ENCODE results near the gene VCP. TPM values are rescaled to one million over a fixed set of nuclear protein-coding genes. Genes with fewer than 3 reads are reported as not detected.

Gene VCP
- total RNA-seq, 1 donor from 2014 or later, result 296 TPM

DNA sequence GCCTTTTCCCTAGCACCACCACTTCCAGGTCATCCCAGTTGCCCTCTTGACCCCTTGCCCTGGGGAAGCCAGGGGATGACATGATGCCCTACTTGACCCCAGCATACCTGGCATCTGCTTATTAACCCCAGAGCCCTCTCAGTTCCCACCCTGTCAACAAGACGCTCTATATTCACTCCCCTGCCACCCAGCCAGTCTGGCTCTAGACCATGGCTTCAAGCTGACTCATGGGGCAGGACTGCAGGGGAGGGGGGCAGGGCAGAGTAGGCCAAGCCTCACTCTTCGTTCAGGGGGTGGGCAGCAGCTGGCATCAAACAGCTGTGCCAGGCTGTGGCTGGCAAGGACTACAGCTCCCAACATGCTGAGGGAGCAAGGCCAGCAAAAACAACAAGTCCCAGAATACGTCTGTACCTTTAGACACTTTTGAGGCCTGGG lies 37.9 kb upstream of the VCP start:
- Mint-ChIP-seq H3K9me3 (no peaks in the 10 kb centered on the region), H3K27ac (peak overlapping the region; percentile 88), H3K4me3 (peak overlapping the region; percentile 83), H3K36me3 (ENCODE audit: low read depth) (peaks cover 12% of the 10 kb centered on the region), H3K27me3 (no peaks in the 10 kb centered on the region), H3K4me1 (peaks cover 52% of the 10 kb centered on the region)
- ATAC-seq (ENCODE audit: low read depth) (no peak), DNase-seq (no peak)
- ChIA-PET CTCF (interaction anchor here (0.7 to 1.3 kb wide), 3 partner anchors 13 to 210 kb away, joined by 3 to 5 read pairs (median 5); partner anchors contain the start of gene PIGO), POLR2A (interaction anchor here (0.7 to 3.2 kb wide), 7 partner anchors 8 to 702 kb away, joined by 3 to 26 read pairs (median 6); partner anchors contain the start of genes CCDC107, FANCG, RMRP and SPAG8)
- TF ChIP-seq, protein P1, sequence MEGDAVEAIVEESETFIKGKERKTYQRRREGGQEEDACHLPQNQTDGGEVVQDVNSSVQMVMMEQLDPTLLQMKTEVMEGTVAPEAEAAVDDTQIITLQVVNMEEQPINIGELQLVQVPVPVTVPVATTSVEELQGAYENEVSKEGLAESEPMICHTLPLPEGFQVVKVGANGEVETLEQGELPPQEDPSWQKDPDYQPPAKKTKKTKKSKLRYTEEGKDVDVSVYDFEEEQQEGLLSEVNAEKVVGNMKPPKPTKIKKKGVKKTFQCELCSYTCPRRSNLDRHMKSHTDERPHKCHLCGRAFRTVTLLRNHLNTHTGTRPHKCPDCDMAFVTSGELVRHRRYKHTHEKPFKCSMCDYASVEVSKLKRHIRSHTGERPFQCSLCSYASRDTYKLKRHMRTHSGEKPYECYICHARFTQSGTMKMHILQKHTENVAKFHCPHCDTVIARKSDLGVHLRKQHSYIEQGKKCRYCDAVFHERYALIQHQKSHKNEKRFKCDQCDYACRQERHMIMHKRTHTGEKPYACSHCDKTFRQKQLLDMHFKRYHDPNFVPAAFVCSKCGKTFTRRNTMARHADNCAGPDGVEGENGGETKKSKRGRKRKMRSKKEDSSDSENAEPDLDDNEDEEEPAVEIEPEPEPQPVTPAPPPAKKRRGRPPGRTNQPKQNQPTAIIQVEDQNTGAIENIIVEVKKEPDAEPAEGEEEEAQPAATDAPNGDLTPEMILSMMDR (IDR thresholded peaks at IDR 0.05), result no peak
- intact Hi-C loops (cut with micrococcal nuclease), result loop anchor here (5.0 to 10.0 kb wide), 4 partner anchors 463 to 1636 kb away; partner anchors contain the start of genes GALT, MYORG, NOL6 and RECK

DNA sequence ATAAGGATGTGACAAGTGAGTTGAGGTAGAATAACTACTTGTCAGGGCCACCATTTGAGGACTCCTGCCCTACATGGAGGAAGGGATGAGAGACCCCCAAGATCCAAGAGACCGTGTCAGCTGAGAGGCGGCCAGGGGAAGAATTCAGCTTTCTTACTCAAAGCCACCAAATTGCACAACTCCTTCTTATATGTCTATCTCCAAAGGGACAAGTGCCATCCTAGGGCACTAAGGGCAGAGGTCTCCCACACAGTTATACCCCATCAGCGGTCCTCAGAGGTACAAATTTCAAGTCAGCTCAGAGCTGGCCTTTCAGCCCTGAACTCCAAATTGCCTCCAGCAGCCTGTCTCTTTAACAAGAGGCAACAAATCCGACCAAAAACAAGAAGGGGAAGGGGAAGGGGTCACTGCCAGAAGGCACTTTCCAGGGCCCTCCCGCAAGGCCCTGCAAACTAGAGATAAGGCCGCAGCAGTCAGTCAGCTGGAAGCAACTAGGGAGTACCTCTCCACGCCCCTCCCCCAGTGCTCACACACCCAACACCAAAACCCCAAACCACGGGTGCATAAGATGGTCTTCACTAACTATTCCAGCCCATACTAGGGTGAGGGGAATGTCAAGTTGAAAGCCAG lies 36.6 kb upstream of the VCP start:
- ChIA-PET POLR2A (no interaction called here), CTCF (no interaction called here)
- no peak overlapping the region for H3K27ac Mint-ChIP-seq
- ATAC-seq (ENCODE audit: low read depth), result no peak
- H3K36me3 Mint-ChIP-seq (ENCODE audit: low read depth), result peaks cover 14% of the 10 kb centered on the region
- H3K4me3 Mint-ChIP-seq, result no peak overlapping the region
- DNase-seq, result no peak
- TF ChIP-seq, protein P1 (IDR thresholded peaks at IDR 0.05), result no peak
- peaks cover 40% of the 10 kb centered on the region for H3K4me1 Mint-ChIP-seq
- no peaks in the 10 kb centered on the region for H3K27me3 Mint-ChIP-seq
- H3K9me3 Mint-ChIP-seq, result no peaks in the 10 kb centered on the region
- intact Hi-C loops (cut with micrococcal nuclease), result no loop called here

DNA sequence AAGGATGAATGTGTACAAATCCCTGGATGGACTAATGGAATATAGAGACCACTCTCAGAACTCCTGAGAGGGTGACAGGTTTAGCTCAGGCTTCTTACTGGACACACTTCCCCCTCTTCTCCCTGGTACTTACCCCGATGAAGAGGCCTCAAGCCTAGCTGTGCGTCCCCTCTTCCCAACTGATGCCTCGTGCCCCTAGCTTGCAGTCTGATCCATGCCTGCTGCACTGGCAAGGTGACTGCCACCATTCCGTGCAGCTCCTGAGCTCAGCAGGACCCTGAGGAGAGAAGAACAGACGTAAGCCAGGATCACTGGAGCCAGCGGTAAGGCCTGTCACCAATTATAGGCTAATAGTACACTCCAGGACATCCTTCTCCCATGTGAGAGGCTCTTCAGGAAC lies 36.0 kb upstream of the VCP start:
- H3K9me3 Mint-ChIP-seq, result no peaks in the 10 kb centered on the region
- H3K27ac Mint-ChIP-seq, result no peak overlapping the region
- TF ChIP-seq, protein P1 (IDR thresholded peaks at IDR 0.05), result no peak
- no peaks in the 10 kb centered on the region for H3K27me3 Mint-ChIP-seq
- ATAC-seq (ENCODE audit: low read depth), result no peak
- no peak for DNase-seq
- no peak overlapping the region for H3K4me3 Mint-ChIP-seq
- intact Hi-C loops (cut with micrococcal nuclease), result no loop called here
- H3K4me1 Mint-ChIP-seq, result peaks cover 37% of the 10 kb centered on the region
- CTCF ChIA-PET, result no interaction called here
- peaks cover 14% of the 10 kb centered on the region for H3K36me3 Mint-ChIP-seq (ENCODE audit: low read depth)
- POLR2A ChIA-PET, result no interaction called here

DNA sequence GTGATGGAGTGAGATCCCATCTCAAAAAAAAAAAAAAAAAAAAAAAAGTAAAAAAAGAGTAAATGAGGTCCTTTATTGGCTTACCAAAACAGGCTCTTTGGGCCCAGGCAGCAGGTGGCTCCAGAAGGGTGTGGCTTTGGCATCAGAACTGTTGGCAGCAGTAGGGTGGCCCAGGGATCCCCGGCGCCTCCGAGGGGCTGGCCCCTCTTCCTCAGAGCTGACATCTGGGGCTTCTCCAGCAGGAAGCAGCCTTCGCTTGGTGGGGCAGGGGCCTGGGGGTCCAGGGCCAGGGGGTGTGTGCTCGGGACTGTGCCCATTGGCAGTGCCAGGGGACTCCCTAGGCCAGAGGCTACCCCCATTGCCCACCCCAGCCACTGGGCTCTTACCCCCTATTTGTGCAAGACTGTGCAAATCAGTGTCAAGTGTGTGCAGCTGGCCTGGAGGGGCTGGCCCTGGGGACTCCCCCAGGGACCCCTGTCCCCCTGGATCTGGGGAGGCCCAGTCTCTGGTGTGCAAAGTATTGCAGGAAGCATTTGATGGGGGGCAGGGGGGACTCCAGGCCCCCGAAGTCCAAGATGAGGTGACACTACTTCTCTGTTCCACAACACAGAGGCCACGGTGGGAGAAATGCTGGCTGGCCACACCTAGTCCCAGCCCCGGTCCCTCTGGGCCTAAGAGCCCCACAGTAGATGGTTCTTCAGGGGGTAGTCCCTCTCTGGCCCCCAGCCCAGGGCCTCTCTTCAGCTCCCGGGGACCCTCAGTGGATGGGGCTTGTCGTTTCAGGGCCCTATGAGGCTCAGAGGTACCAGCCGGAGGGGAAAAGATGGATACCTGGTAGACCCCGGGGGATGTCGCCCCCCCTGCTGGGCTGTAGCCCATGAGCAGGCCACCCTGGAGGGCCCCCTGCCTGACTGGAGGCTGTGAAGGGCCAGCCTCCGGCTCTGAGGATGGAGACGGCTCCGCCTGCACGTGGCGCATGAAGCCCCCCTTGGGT lies 35.2 kb upstream of the VCP start:
- no peaks in the 10 kb centered on the region for H3K9me3 Mint-ChIP-seq
- POLR2A ChIA-PET, result interaction anchor here (1.1 to 1.8 kb wide), 2 partner anchors 28 to 35 kb away, joined by 4 read pairs; partner anchors contain the start of genes FANCG and VCP

More for the DNA sequence above, 35.2 kb upstream of the VCP start:
- no peak for DNase-seq
- TF ChIP-seq, protein P1 (IDR thresholded peaks at IDR 0.05), result no peak
- intact Hi-C loops (cut with micrococcal nuclease), result no loop called here
- CTCF ChIA-PET, result interaction anchor here (1.2 kb wide), 1 partner anchor 28 kb away, joined by 3 read pairs; the partner anchor contains the start of gene FANCG
- Mint-ChIP-seq H3K4me3 (no peak overlapping the region), H3K27ac (no peak overlapping the region), H3K4me1 (peaks cover 39% of the 10 kb centered on the region), H3K27me3 (no peaks in the 10 kb centered on the region), H3K36me3 (ENCODE audit: low read depth) (peaks cover 19% of the 10 kb centered on the region)
- ATAC-seq (ENCODE audit: low read depth), result no peak
